Uterus (tissue), 2 donors: Measurements from ENCODE around the gene DCX.

Source experiments
- POLR2A ChIP-seq, 2 donors: fragments of 450-650 bp; IDR thresholded peaks; one replicate each; pipeline ENCODE4 v1.6.1; 2016; ENCODE audit warnings: antibody characterized with exemption in 2 of 2, mild to moderate bottlenecking in 1 of 2, moderate library complexity in 1 of 2
- TF ChIP-seq, protein P1 (sequence below), 4 experiments: fragments of 200-600 bp in 2 of 4; fragments of 450-650 bp in 2 of 4; sonication (generic) in 2 of 4; IDR thresholded peaks; one replicate each; pipeline ENCODE4 v1.5.1; 2016 to 2019; ENCODE audit warnings: antibody characterized with exemption in 4 of 4, mild to moderate bottlenecking in 2 of 4, moderate library complexity in 1 of 4

DNA sequence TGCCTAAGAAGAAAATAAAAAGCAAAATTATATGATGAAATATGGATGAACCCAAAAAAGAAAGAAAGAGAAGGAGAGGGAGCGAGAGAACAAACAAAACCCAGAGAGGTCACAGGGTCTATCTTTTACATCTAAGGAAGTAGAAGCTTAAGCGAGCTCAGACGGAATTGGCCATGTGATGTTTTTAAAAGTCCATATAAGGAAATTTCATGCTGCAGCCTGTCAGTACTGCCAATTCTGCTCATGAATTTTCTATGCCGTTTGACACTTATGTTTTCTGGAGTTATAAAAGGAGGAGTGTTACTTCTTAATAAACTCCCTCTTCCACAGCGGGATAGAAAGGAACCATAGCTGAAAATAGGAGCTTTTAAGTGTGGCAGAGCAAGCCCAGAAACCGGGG, 32.9 kb upstream of the DCX start:
- TF ChIP-seq, protein P1, sequence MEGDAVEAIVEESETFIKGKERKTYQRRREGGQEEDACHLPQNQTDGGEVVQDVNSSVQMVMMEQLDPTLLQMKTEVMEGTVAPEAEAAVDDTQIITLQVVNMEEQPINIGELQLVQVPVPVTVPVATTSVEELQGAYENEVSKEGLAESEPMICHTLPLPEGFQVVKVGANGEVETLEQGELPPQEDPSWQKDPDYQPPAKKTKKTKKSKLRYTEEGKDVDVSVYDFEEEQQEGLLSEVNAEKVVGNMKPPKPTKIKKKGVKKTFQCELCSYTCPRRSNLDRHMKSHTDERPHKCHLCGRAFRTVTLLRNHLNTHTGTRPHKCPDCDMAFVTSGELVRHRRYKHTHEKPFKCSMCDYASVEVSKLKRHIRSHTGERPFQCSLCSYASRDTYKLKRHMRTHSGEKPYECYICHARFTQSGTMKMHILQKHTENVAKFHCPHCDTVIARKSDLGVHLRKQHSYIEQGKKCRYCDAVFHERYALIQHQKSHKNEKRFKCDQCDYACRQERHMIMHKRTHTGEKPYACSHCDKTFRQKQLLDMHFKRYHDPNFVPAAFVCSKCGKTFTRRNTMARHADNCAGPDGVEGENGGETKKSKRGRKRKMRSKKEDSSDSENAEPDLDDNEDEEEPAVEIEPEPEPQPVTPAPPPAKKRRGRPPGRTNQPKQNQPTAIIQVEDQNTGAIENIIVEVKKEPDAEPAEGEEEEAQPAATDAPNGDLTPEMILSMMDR (IDR thresholded peaks at IDR 0.05): no peak
- TF ChIP-seq POLR2A (IDR thresholded peaks at IDR 0.05): no peak
